Activated CD4-positive, CD25-positive, alpha-beta regulatory T cell (primary cell): ENCODE results near the gene ASIC2.
"Not testable (repeated sequence)": the region's sequence is repeated elsewhere in the genome, so short reads cannot be mapped to it uniquely, and the experiment has no call there.

Experiments used
- DNase-seq, 4 experiments: peaks; one replicate each; lab custom pipeline; 2025; lab: John Stamatoyannopoulos, UW

ASIC2 gene

GRCh38 chr17:33021731-33022408, 271.2 kb downstream of the ASIC2 start:
- no peak for DNase-seq

GRCh38 chr17:33019161-33019890, 273.8 kb downstream of the ASIC2 start:
- no peak for DNase-seq

- DNase-seq = no peak
Measured at GRCh38 chr17:33017366-33017765, 275.7 kb downstream of the ASIC2 start.

- no peak for DNase-seq
Measured at GRCh38 chr17:33016920-33017319, 276.2 kb downstream of the ASIC2 start.

- no peak for DNase-seq
Measured at GRCh38 chr17:33015716-33016346, 277.3 kb downstream of the ASIC2 start.

GRCh38 chr17:33014751-33015150, 278.3 kb downstream of the ASIC2 start:
- DNase-seq = no peak

GRCh38 chr17:33013596-33014375, 279.3 kb downstream of the ASIC2 start:
- no peak for DNase-seq

- DNase-seq = no peak
Measured at GRCh38 chr17:33012522-33013033, 280.5 kb downstream of the ASIC2 start.

- DNase-seq = no peak
Measured at GRCh38 chr17:33009636-33010035, 283.5 kb downstream of the ASIC2 start.

GRCh38 chr17:33007186-33007585, 285.9 kb downstream of the ASIC2 start:
- DNase-seq = no peak

- no peak for DNase-seq
Measured at GRCh38 chr17:33002246-33002645, 290.8 kb downstream of the ASIC2 start.

GRCh38 chr17:32998887-32999228, 294.2 kb downstream of the ASIC2 start:
- no peak for DNase-seq

GRCh38 chr17:32998111-32998886, 294.8 kb downstream of the ASIC2 start:
- DNase-seq = peak; percentile 47 to 78 (median 62)

- no peak for DNase-seq
Measured at GRCh38 chr17:32995416-32996045, 297.6 kb downstream of the ASIC2 start.

GRCh38 chr17:32993977-32994376, 299.1 kb downstream of the ASIC2 start:
- no peak for DNase-seq

- no peak for DNase-seq
Measured at GRCh38 chr17:32992321-32993033, 300.6 kb downstream of the ASIC2 start.

- DNase-seq = no peak
Measured at GRCh38 chr17:32988481-32989101, 304.5 kb downstream of the ASIC2 start.

GRCh38 chr17:32987868-32988267, 305.2 kb downstream of the ASIC2 start:
- DNase-seq = not testable (repeated sequence)

- not testable (repeated sequence) for DNase-seq
Measured at GRCh38 chr17:32987453-32987805, 305.7 kb downstream of the ASIC2 start.
